ENCODE data around the gene HIC1.
"Not testable (repeated sequence)": the region's sequence is repeated elsewhere in the genome, so short reads cannot be mapped to it uniquely, and the experiment has no call there.

Gene HIC1

GRCh38 chr17:2054512-2055291 is at the start of gene HIC1:
Gene HIC1 (plus strand): TSS chr17:2055103. CDS start chr17:2056691, 1,588 bp downstream.
- peak; percentile 53 for TF ChIP-seq CTCF (conservative IDR thresholded peaks at IDR 0.05; ENCODE audit: low read depth, low read length)
- peak within 1 kb of the TSS; percentile 79 for H3K4me3 ChIP-seq (ENCODE audit: low read depth, low read length)
- peak; percentile 82 for DNase-seq (ENCODE audit: low read depth)

DNA sequence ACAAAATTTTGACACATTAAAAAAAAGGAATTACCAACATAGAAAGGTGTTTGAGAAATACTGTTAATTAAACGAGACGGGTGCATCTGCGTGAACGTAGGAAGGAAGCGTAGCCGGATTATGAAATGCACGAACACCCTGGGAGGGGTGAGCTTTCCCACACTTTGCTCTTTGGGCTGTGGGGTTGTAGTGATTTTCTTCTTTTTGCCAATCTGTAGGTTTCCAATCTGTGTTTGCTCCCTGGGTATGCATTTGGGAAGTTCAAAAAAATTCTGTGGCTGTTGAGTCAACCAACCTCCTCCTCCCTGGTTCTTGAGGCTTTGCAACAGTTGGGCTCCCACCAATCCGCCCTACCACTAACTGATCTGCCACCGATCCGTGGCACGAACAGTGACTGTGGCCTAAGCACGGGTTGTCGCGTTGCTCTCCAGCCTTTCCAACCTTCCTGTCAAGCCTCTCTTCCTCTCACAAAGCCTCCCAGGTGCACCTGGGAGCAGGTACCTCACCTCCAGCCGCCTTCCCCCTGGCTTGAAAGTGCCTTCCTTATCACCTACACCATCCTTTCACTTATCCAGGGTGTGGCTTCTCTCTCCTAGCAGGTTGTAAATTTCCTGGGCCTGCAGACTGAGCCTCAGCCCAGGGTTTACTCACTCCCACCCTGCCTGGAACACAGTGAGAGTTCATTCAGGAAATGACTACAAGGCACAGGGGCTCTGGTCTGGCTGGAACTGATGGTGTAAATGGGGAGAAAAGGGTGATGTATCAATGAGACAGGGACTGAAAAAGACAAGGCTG is 46.4 kb upstream of the HIC1 start:
- no peak for TF ChIP-seq CTCF (conservative IDR thresholded peaks at IDR 0.05; ENCODE audit: low read depth, low read length)
- DNase-seq (ENCODE audit: low read depth): no peak
- H3K4me3 ChIP-seq (ENCODE audit: low read depth, low read length): no peak overlapping the region

DNA sequence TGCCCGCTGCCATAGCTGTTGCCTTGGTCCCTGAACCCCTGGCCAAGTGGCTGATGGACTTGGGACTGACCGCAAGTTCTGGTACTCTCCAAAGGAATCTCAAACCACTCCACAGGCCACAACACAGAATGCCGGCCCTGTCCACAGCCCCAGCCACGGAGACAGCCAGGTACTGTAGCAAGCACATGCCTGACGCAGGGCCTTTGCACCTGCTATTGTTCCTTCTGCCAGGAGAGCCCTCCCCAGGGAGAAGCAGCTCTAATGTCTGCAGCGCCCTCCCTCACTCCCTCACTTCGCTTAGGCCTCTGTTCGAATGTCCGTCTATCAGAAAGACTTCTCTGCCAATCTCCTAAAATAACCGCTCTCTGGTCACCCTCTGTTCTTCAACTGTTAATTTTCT is 45.2 kb upstream of the HIC1 start:
- H3K4me3 ChIP-seq (ENCODE audit: low read depth, low read length): no peak overlapping the region
- DNase-seq (ENCODE audit: low read depth): no peak
- no peak for TF ChIP-seq CTCF (conservative IDR thresholded peaks at IDR 0.05; ENCODE audit: low read depth, low read length)

DNA sequence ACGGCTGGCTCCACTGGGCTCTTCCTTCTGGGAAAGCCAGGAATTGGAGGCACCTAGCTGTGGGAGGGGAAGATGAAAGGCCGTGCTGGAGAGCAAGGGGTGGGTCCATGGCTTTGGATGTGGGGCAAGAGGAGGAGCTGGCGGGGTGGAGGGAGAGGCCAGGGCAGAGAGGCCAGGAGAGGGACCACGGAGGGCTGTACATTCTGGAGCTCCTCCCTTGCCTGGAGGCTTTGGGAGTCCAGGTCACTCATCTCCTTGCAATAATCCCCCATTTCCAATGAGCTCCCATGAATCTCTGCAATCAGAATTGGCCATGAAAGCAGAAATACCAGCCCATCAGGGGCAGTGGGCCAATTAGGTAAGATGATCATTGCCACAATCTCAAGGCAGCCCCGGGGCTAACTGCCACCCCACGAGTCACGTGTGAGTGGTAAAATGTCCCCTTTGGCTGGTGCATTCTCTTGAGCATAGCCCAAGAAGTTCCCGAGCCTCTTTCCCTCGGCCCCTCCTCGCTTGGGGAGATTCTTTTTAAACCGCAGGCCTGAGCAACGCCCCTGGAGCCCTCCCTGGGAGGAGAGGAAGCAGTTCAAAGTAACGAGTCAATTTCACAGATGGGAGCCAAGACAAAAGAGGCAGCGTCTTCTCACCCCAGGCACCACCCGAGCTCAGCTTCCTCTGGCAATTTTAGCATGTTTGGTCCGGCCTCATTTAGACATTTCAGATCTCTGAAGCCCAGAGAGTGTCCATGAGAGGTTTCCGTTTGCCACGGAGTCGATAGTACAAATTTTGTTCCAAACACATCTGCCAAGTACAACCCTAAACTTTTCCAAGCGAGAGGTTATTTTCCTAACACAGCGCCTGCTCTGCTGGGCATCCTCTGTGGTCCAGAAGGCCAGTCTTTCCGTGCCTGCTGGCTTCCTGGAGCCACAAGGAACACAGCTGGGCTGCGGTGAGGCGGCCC is 43.2 kb upstream of the HIC1 start:
- no peak overlapping the region for H3K4me3 ChIP-seq (ENCODE audit: low read depth, low read length)
- DNase-seq (ENCODE audit: low read depth): peak; percentile 54
- TF ChIP-seq CTCF (conservative IDR thresholded peaks at IDR 0.05; ENCODE audit: low read depth, low read length): no peak

DNA sequence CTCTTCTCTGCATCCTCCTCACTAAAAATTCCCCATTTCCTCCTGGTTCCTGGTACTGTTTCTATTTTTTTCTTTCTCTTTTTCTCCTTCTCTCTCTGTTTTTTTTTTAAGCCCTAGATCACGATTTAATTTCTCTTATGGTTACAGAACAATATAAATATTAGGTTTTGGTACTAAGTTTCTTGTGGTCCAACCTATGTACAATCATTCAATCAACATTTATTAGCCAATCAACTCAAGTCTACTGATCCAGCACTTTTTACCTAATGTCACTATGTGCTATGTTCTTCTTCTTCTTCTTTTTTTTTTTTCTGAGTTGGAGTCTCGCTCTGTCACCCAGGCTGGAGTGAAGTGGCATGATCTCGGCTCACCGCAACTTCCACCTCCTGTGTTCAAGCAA is 42.4 kb upstream of the HIC1 start:
- no peak for TF ChIP-seq CTCF (conservative IDR thresholded peaks at IDR 0.05; ENCODE audit: low read depth, low read length)
- no peak for DNase-seq (ENCODE audit: low read depth)
- H3K4me3 ChIP-seq (ENCODE audit: low read depth, low read length): no peak overlapping the region

DNA sequence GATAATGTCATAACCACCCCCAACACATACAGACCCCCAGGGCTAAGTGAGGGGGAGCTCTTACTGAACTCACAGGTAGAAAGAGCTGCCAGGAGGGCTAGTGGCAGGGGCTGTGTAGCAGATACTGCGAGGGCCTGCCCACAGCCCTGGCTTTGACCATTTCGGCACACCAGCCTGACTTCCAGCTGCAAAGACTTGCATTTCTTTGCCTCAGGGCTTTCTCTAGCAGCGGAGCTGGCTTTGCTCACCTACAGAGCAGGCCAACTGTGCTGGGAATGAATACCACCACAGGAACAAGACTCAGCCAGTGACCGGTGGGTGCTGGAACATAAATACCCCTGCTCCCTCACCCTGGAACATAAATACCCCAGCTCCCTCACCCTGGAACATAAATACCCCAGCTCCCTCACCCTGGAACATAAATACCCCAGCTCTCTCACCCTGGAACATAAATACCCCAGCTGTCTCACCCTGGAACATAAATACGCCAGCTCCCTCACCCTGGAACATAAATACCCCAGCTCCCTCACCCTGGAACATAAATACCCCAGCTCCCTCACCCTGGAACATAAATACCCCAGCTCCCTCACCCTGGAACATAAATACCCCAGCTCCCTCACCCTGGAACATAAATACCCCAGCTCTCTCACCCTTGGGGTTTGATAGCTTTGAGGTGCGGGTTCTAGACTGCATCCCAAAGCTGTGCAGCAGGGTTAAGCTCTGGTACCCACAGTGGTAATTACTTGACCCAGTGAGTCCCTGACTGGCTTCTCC is 41.5 kb upstream of the HIC1 start:
- not testable (repeated sequence) for DNase-seq (ENCODE audit: low read depth); H3K4me3 ChIP-seq (ENCODE audit: low read depth, low read length)

All from choroid plexus epithelial cell (primary cell).